ENCODE results near the gene SYNM.

The SYNM gene

DNA sequence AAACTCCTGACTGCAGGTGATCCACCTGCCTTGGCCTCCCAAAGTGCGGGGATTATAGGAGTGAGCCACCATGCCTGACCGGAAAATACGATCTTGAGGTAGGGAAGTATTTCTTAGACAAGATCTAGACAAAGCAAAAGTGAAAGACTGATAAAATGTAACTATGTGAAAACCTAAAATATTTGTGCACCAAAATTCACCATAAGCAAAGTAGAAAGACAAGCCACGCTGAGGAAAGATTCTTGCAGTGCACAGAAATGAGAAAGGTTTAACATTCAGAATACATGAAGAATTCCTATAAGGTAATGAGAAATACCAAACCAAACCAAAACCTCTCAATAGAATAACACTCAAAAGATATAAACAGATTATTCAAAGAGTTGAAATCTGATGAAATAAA is 35.7 kb downstream of the SYNM start:
- no peak for DNase-seq (ENCODE audit: low spot score)

DNA sequence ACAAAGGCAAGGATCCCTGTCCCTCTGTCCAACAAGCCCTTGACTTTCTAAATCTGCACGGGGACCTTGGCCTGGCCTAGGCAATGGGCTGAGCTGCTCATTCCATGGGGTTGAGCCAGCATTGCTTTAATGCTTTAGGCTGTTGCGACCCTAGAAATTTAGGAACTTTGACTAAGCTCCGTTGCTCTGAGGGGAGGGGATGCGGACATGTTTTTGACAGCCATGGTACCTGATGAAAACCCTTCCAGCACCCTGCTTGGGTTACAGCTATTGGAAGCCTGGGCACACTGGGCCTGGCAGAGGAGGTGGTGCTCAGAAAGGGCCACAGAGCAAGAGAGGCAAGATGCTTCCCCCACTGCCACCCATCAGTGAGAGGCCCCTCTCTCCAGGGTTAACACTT is 37.1 kb downstream of the SYNM start:
- DNase-seq (ENCODE audit: low spot score) = no peak

DNA sequence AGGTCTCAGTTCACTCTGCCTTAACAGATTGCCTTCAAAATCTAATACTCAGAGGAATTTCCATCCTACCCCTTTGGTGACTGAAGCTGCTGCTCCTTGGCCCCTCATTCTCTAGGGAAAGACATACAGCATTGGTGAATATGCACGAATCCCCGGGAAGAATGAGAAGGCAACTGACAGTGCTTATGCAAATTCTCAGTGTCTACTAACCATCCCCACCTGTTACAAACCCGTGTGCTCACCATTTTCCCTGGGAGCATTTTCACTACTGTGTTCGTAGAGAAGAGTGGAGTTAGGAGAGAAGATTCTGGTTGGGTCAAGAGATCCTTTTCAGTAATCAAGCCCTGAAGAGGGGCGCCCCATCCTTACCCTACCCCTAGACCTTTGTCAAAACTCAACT is 37.7 kb downstream of the SYNM start:
- DNase-seq (ENCODE audit: low spot score) = no peak

DNA sequence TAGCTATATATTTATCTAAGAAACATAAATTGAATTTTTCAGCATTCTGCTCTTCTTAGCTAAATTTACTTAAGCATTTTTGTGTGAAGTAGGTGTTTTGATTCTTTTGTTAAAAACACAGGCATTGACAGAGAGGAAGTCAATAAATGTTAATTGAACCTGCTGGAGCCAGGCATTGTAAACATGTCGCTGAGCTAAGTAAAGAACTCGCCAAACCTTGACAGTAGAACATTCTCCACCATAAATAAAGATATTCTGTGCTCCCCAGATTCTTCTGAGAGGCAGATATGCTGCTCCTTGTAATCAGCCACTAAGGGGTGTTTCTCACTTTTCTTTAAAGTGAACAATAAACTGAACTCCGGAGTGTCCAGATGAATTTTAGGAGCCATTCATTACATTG is 38.4 kb downstream of the SYNM start:
- DNase-seq (ENCODE audit: low spot score) = no peak

DNA sequence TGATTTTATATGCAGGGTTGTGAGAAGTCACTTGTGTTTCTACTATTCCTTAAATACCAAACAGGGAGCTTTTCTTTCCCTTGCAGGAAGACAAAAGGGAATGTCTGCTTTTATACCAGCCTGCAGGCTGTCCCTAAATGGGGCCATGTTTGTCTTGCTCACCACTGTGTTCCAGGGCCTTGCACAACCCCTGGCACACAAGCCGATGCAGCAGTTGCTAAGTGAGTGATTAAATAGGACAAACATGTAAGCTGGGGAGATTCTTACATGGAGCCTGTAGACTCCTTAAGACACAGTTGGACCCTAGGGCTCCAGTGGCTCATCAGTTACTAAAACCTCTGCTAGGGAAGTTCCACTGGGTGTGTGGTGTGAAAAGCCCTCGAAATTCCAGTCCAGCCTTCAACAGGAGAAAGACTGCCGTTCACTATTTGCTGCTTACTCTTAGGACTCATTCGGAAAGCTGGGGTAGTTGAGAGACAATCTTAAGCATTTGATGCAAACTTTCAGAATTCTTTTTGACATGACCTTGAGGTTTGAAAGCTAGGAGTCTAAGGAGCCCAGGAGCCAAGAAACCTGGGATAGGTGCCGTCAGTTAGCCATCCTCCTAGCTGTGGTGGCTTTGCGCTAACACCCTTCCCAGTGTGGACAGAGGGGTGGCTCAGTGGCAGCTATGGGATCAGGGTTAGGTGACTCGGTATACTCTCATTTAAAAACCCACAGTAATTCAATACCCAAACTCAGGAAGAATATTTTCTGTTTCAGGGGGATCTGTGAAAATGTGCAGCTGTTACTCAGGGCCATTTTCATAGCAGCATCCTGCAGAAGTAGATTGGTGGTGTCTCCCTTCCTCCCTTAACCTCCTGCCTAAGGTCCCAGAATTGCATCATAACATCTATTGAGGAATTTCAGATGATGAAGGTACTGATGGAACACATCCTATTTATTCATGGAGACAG is 39.1 kb downstream of the SYNM start:
- no peak for DNase-seq (ENCODE audit: low spot score)

DNA sequence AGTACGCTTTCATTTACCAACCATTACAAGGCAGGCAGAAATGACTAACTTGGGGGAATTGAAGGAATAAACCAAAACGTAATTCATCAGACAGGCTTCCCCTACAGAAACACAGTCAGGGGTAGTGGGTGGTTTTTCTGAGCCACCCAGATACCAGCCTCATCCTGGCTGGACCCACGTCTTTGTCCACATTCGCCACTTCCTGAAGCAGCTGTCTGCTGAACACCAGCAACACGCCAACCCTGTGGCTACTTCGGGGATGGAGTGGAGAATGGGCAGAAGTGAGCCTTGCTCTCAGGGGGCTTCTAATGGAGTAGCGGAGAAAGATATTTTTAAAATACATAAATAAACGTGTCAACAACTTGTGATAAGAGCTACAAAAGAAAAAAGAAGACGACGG is 40.1 kb downstream of the SYNM start:
- DNase-seq (ENCODE audit: low spot score) = no peak

DNA sequence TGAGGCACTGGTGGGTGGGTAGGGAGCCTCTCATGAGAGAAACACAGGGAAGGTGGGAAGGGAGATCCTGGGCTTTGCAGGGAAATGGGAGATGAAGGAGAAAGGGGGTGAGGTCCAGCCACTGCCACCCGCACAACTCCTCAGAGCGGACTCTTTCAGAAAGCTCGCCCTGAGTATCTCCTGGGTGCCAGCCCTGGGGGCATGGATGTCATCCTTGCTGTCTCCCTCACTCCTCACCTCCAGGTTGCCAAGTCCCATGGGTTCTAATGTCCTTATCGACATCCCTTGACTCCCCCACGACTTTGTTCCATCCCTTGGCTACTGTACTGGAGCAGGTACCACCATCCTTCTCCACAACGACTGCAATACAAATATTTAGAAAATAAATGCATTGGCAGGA is 40.9 kb downstream of the SYNM start:
- no peak for DNase-seq (ENCODE audit: low spot score)

DNA sequence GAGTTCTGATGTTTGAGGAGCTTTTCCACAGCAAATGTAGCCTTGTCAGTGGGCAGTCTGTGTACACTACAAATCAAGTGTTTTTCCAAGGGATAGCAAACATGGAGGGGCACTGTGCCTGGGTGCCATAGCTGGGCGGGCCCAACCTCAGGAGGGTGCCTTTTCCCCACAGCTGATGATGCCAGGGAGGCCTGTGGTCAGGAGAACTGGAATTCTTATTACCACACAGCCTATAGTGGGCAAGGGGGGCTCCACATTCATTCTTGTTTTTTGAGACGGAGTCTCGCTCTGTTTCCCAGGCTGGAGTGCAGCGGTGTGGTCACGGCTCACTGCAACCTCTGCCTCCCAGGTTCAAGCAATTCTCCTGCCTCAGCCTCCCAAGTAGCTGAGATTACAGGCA is 41.8 kb downstream of the SYNM start:
- no peak for DNase-seq (ENCODE audit: low spot score)

DNA sequence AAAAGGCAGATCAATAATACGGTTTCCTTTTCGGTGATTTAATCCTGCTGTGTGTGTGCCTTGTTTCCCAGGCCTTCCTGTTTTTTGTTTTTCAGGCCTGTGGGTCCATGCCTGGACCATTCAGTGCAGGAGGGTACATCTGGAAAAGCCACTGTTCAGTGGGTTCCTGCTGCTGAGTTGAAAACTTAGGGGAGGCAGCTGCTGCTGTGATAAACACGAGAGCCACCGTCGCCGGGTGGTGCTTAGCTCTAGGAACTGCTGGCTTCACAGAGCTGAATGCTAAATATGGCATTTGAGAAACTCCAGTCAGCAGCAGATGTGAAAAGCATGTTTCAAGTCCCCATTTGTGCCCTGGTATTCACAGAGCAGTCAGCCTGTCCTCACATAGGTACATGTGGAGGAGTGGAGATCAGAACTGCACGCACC is 44.0 kb downstream of the SYNM start:
- no peak for DNase-seq (ENCODE audit: low spot score)

DNA sequence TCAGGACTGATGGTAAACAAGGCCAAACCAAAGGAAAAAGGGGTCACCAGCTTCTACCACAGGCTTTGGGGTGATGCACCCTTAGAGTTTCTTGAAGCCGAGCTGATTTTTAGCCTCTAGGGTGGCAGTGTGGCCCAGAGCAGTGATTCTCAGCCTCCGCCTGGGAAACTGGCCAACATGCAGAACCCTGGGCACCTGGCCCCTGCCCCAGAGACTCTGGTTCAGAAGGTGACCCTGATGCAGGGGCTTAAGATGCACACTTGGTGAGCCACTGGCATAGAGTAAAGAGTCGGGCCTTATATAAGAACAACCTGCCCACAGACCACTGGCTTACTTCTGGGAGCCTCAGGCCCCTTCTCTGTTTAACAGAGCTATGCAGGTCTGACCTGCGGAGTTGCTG is 44.5 kb downstream of the SYNM start:
- DNase-seq (ENCODE audit: low spot score) = no peak

DNA sequence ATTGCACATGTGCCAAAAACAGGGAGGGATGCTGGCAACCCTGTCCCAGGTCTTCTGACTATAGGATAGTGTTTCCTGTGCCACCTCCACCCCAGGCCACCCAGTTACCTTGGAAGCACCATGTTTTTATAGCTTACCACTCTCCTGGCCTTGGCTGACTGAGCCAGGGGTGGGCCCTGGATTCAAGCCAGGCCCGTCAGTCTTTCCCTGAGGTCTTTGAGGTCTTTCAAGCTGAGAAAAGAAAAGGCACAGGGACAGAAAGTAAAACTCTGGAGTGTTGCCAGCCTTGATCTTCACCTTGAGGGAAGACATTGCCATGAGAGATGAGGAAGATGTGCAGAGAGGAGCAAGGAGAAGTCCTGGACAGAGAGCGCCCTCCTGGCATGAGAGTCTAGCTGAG is 46.3 kb downstream of the SYNM start:
- no peak for DNase-seq (ENCODE audit: low spot score)

DNA sequence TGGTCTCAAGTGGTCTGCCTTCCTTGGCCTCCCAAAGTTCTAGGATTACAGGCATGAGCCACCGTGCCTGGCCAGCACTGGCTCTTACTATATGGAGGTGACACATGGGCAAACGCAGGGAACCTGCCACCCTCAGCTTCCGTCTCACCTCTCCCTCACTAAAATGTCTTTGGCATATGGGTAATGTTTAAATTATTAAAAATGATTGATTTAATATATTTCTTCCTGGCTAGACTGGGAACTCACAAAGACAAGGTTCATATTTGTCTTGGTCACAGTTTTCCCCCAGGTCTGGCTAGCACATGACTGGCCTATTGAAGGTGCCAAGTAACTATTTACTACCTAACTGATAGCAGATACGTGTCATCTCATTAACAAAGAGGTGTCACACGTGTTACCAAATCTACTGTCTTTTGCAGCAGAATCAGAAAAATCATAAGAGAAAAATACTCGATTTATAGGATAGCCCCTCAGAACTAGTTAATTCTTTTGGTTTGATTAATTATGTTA is 48.2 kb downstream of the SYNM start:
- no peak for DNase-seq (ENCODE audit: low spot score)

DNA sequence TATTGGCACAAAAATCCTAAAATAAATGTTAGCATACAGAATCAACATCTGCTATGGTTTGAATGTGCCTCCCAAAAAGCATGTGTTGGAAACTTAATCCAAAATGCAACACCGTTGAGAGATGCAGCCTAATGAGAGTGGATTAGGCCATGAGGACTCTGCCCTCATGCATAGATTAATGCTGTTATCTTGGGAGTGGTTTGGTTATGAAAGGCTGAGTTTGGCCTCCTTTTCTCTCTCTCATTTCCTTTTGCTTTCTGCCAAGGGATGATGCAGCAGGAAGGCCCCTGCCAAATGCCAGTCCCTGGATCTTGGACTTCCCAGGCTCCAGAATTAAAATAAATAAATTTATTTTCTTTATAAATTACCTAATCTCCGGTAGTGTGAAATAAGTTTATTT is 49.4 kb downstream of the SYNM start:
- no peak for DNase-seq (ENCODE audit: low spot score)

DNA sequence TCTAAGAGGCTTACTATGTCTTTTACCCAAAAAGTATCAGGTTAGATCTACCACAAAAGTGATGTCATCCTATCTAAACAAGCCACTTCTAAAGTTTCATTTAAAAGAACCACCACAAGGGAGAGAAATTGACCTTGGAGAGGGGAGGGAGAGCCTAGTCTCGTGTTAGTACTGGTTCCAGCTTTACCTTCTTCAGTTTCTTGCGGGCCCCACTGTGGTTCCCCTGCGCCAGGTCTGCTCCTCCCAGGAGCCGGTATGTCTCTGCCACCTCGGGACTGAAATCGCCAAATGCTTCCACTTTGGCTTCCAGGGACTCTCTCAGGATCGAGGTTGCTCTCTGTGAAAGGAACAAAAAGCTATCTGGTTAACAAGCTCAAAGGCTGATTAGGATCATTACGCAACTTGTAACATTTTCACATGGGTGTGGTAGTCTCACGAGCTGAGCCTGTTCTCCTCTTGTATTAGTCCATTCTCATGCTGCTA is 51.1 kb downstream of the SYNM start:
- no peak for DNase-seq (ENCODE audit: low spot score)

DNA sequence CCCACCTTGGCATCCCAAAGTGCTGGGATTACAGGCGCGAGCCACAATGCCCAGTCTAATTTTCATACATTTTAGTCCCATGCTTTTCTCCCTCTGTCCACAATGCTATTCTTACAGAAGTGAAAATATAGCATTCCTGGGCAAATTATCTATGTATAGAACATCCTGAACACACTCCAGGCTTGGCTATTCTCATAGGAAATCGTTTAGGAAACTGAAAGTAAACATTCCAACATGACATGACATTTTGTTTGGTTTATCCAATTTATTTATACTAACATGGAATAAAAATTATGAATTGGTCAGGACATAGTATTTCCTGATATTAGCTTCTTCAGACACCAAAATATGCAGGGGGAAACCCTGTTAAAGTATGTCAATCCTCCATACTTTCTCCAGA is 52.6 kb downstream of the SYNM start:
- no peak for DNase-seq (ENCODE audit: low spot score)

DNA sequence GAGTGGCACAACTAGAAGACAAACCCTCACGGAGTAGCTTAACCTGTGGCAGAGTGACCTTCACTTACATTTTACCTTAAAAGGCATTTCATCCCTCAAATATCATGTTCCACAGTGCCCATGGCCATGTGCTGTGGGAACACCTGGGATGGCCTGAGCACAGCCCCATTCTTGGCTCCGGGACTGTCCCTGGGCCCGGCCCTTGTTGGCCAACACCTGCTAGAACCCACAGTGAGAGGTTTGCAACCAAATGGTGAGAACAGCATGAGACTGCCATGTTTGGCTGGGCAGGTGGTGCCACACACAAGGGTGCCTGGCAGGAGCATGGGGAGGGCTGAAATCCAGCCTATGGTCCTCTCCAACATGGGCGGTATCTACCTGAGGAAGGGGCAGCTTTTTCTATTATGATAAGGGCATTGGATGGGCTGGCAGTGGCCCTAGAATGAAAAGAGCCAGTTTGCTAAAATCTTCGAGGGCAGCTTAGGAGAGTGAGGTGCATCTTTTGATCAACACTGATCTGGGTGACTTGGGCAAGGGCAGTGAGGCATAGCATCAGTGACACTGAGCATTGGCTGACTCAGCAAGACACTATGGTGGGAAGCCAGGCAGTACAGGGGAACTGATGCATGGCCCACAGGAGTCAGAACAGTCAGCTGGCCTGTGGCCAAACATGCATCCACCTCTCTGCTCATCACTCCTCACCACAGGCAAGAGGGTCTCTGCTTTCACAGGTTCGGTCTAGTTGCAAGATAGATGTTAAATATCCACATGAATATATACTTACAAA is 53.9 kb downstream of the SYNM start:
- no peak for DNase-seq (ENCODE audit: low spot score)

DNA sequence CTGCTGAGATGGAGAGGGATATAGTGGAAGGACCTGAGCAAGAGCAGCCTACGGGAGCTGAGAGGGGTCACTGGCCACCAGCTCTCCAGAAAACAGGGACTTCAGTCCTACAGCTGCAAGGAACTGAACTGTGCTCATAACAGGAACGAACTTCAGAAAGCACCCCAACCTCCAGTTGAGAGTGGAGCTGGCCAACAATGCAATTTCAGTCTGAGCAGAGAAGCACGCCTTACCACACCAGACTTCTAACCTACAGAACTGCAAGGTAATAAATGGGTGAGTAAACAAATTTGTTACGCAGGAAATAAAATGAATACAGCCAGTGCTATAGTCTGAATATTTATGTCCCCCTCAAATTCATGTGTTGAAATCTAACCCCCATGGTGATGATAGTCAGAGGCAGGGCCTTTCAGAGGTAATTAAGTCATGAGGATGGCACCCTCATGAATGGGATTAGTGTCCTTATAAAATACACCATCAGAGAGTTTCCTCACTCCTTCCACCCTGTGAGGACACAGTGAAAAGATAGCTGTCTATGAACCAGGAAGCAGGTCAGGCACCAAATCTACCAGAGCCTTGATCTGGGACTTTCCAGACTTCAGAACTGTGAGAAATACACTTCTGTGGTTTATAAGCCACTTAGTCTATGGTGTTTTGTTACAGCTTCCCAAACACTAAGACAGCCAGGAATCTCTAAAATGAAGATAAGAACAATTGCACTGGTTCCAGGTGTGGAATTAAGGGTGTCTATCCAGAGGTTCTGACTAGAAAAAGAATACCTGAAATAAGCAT is 58.6 kb downstream of the SYNM start:
- no peak for DNase-seq (ENCODE audit: low spot score)

DNA sequence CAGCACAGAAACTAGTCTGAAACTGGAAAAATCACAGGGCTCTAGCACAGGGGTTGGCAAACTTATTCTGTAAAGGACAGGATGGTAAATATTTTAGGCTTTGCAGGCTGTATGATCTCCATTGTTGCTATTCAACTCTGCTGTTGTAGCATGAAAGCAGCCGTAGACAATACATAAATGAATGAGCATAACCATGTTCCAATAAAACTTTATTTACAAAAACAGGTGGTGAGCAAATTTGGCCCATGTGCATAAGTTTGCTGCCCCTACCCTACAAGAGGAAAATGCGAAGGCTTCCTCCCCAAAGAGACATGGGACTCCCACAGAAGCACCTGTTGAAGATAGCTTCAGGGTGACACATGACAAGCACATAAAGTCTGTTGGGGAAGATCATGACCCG is 59.2 kb downstream of the SYNM start:
- DNase-seq (ENCODE audit: low spot score) = no peak

DNA sequence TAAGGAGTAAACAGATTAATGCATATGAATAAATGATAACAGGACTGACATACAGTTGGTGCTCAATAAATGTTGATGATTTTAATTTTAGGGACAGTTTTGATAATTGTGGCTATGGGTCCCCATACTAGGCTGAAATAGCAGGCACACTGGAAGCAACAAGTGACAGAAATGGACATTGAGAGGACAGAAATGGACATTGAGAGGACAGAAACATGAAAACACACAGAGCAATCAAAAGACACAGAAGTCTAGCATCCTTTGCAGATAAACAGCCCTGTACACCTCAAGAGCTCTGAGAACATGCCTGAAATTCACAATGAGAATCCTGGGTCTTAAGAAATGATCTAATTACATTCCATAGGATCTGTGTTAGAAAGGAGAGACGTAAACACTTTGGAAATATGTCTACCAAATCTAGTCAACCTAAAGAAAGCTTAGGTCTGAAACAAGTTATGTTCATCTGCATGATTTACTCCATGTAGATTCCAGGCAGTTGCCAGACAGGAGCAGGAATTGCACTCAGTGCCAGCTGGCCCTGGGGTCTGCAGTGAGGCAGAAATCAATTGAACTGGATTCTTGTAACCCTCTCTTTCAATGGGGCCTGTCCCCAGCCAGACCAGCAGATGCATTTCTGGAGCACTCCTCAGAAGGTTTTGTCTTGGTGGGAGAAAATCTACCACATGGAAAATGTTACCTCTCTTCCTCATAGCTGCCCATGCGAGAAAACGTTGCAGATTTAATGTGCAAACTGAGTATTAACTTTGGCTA is 60.3 kb downstream of the SYNM start:
- no peak for DNase-seq (ENCODE audit: low spot score)

DNA sequence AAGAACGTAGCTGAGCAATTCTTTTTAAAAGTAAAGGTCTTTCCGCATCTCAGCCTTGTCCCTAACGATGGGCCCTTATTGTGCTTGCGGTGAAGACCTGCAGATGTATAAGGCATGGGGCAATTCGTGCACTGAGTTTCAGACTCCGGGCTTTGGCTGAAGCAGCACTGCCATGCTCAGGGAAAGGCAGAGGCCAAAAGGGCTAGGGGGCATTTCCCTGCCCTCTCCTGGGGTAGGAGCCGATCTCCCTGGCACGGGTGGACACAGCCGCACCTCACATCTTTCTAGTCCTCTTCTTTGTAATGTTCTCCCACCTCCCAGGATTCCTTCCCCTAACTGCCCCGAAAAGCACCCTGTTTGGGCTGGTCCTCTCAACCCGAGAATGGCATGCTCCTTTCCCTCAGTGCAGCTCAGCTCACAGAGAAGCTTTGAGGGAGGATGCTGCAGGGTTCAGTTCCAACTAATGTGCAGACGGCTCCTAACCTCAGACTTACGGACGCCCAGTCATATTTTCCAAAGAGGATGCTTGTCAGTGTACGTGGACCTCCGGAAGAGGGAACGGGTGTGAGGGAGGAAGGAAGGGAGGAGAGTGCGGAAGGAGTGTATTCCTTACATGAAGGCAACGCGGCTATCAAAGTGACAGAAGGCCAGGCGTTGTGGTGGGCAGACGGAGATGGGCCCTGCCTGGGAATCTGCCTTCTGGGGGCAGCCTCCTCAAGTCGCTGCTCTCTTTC is 61.2 kb downstream of the SYNM start:
- no peak for DNase-seq (ENCODE audit: low spot score)

DNA sequence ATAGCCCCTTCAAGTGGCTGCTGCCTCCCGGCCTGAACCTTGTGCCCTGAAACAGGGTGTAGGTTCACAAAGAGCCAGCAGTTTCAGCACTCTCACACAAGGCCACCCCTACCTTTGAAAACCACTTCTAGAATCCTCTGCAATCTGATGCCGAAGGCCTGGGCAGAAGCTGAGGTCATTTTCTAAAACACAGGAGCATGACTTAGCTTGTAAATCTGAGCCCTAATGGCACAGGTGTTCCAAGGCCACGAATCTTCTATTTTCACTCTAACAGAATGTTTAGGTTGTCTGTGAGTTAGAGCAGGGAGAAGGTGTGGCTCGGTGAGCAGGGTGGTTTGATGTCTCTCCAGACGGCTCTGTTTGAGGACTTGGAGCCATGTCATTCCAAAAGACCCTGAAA is 62.3 kb downstream of the SYNM start:
- no peak for DNase-seq (ENCODE audit: low spot score)

Data from germinal center (tissue), 1 donor.